ENCODE measurements around the gene CACNA2D2.
A peak's percentile ranks its signal among the peaks of the same experiment; 100 is the strongest.

Gene CACNA2D2

DNA sequence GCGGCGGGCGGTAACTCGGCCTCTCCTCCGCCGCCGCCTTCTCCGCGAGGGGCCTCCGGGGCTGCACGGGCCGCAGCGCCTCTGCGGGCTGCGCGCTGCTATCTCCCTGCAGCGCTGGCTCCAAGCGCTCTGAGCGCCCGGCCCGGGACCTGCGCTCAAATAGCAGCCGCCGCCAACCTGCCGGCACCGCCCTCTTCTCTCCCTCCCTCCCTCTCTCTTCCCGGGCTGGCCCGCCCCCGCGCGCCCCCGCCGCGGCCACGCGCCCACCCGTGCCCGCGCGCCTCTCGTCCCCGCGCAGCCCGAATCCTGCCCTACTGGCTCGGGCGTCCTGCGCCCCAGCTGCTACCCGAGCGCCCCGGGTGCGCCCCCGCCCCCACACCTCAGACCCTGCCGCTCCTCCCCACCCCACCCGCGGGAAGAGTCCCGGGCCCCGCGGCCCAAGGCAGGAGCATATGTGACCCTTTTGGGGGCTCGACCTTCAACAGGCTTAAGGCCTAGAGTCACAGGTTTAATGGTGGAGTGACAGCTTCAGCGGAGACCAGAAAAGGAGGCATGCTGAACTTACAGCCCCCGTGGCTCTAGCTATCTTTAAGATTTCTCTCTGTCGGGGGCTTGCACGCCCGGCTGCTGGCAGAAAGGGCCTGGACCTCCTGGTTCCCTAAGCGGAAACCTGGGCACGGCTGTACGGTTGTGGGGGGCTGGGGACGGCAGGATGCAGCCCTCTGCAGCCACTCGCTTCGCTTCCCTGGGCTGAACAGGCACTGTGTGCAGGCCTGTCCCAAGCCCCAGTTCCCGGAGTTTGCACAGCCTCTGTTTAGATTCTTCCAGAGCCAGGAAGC is at the start of gene CACNA2D2:
TSS of gene CACNA2D2 (minus strand) at position 131 of the 839 bp plus-strand sequence. CDS start 211 bp downstream, outside the sequence.
- peak; percentile 8 for DNase-seq (ENCODE audit: low read depth)

DNA sequence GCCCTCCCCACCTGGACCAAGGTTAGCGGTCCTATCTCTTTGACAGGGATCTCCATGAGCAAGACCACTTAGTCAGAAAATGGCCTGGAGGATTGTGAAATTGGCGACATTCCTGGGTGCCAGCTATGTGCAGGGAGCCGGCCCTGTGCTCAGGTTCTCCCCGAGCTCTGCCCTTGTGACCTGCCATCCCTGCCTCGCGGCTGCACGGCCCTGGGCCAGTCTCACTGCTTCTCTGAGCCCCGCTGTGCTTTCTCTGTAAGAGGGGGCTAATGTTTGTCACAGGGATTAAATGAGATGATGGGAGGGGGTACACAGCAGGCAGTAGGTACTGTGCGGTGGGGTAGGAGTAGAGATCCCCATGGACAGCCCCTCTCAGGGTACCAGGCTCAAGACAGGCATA is 49.2 kb upstream of the CACNA2D2 start:
- no peak for DNase-seq (ENCODE audit: low read depth)

GRCh38 chr3:50551681-50552435 is 48.4 kb upstream of the CACNA2D2 start:
- no peak for DNase-seq (ENCODE audit: low read depth)

GRCh38 chr3:50551054-50551659 is 47.7 kb upstream of the CACNA2D2 start:
- no peak for DNase-seq (ENCODE audit: low read depth)

DNA sequence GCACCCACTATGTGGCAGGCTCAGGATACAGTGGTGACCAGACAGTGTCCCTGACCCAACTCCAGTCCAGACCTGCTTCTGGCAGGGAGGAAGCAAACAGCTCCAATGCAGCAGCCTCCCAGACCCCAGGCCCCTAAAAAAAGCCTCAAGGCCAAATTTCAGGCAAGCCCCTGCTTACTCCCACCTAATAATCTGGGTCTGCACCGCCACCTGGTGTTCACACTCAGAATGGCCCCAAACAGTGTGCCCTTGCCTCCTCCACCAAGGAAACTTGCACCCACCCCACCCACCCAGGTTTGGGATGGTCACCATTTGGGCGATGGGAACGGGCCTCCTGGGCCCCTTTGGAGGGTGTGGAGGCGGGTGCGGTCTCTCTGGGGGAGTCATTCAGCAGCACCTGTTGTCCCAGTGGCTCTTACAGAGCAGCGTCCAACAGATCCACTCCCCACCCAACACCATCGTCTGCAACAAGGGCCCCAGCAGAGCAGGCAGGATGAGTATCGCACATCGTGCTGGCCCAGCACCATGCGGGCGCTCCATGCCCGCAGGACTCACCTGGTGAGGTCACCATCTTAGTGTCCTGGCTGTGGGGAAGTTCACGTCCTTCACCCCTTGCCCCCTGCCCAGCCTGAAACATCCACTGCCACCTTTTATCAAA is 46.8 kb upstream of the CACNA2D2 start:
- DNase-seq (ENCODE audit: low read depth), result peak; percentile 47

GRCh38 chr3:50549226-50549625 is 45.8 kb upstream of the CACNA2D2 start:
- DNase-seq (ENCODE audit: low read depth), result no peak

- DNase-seq (ENCODE audit: low read depth), result no peak
These were observed 42.3 kb upstream of the CACNA2D2 start for GRCh38 chr3:50545781-50546180.

- peak; percentile 70 for DNase-seq (ENCODE audit: low read depth)
These were observed 39.0 kb upstream of the CACNA2D2 start for GRCh38 chr3:50542177-50543034.

DNA sequence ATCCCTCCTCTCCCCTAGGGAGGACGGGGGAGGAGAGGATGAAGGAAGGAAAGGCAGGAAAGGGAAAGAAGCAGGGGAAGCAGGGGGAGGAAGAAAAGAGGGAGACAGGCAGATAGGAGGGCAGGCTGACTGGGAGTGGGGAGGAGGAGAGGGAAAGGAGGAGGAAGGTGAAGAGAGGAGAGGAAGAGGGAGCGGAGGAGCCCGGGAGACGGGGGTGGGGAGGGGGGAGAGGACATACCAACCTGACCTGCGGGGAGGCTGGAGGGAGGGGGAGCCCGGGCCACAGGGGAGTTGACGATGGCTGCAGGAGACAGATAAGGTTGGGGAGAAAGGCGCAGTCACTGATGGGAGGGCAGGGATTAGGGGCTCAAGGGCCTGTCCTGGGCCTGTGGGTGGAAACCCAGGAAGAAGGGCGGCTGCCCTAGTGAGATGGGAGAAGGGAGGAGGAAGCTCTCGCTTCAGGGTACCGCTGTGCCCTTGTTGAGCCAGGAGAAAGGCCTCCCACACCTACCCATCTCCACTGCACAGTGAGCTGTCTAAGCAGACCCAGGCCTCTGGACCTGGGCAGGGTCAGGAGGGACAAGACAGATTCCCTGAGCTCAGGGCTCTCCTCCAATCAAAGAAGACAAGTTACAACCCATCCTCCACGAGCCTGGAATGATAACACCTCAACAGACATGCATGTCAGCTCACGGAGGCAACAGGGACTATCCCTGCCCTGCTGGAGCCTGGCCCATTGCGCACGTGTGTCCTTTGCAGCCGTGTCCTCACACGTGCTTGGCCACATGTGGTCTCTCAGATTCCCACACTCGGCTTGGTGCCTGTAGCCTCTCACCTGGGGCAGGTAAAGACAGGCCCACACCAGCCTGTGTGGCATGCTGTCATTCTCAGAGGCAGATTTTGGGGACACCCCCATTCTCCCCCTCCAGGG is 36.2 kb upstream of the CACNA2D2 start:
- DNase-seq (ENCODE audit: low read depth), result no peak

- no peak for DNase-seq (ENCODE audit: low read depth)
These were observed 34.1 kb upstream of the CACNA2D2 start for GRCh38 chr3:50537421-50538129.

- DNase-seq (ENCODE audit: low read depth), result no peak
These were observed 33.2 kb upstream of the CACNA2D2 start for GRCh38 chr3:50536471-50537180.

DNA sequence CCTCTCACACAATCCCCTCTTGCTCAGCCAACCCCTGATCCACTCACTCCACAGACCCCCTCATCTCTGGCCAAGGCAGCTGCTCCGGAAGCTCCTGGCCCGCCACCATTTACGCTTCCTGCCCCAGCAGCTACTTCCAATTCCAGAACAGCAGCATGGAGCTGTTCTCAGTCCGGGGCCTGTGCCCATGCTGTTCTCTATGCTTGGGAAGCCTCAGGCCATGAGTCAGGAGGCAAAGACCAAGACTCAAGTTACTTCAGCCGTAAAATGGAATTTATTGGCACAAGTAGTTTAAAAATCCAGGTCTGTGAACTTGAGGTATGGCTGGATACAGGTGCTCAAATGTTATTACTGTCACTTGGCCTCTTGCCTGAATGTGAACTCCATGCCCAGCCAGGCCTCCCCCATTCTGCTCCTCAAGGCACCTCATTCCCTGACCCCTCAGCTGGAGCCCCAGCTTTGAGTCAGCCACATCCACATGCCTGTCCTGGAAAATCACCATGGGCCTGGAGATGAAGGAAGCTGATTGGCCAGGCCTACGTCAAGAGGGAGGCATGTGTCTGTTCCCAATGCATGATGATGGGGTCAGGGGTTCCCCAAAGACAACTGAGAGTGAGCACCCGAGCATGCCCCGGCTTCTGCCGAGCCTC is 31.4 kb upstream of the CACNA2D2 start:
- DNase-seq (ENCODE audit: low read depth), result peak; percentile 31

GRCh38 chr3:50533807-50534461 is 30.5 kb upstream of the CACNA2D2 start:
- no peak for DNase-seq (ENCODE audit: low read depth)

GRCh38 chr3:50533316-50533715 is 29.9 kb upstream of the CACNA2D2 start:
- no peak for DNase-seq (ENCODE audit: low read depth)

GRCh38 chr3:50532062-50532705 is 28.8 kb upstream of the CACNA2D2 start:
- peak; percentile 54 for DNase-seq (ENCODE audit: low read depth)

- DNase-seq (ENCODE audit: low read depth), result no peak
These were observed 27.8 kb upstream of the CACNA2D2 start for GRCh38 chr3:50531201-50531600.
